ENCODE data around the gene DPYSL4. TPM values are rescaled to one million over a fixed set of nuclear protein-coding genes. Genes with fewer than 3 reads are reported as not detected.

The DPYSL4 gene
- total RNA-seq, 1 experiment from 2014 or later: 26.3 TPM

DNA sequence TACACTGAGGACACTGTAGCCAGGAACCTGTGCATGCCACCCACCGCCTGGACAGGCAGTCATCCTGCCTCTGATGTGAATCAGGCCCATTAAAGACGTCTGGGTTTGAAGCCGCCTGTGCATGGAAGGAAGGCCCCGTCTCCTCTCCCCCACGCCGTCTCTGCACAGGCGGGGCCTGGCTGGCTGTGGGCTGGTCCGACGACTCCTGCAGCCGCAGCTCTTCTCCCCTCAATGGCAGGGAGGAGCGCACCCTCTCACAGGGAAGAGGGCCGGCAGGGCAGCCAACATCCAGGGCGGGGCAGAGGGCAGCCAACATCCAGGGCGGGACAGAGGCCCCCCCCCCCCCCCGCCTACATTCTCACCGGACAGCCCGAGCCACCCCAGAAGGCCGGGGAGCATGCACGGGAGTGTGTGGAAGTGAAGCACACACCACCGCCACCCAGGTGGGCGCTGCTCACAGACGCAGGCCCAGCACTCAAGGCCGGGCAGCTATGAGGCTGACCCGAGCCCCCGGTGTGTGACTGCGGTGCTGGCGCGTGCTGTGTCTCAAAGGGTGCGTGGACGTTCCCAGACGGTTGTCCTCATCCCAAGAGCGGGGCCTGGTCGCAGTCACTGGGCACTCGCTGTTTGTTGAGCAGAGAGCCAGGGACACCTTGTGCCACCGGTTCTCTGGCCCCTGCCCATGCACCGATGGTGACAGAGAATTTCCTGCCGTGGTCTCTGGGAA lies 19.1 kb downstream of the DPYSL4 start:
- H4K20me1 ChIP-seq (ENCODE audit: control insufficient read depth, insufficient read depth, insufficient read length): no peaks in the 10 kb centered on the region
- H3K27me3 ChIP-seq (ENCODE audit: insufficient read depth, low read length): no peaks in the 10 kb centered on the region
- no peak overlapping the region for H2BK20ac ChIP-seq (ENCODE audit: low read depth, low read length, poor library complexity, severe bottlenecking)
- DNase-seq: no peak
- no peaks in the 10 kb centered on the region for H3K9me3 ChIP-seq (ENCODE audit: control insufficient read depth, low read depth, low read length)
- TF ChIP-seq, protein P1, sequence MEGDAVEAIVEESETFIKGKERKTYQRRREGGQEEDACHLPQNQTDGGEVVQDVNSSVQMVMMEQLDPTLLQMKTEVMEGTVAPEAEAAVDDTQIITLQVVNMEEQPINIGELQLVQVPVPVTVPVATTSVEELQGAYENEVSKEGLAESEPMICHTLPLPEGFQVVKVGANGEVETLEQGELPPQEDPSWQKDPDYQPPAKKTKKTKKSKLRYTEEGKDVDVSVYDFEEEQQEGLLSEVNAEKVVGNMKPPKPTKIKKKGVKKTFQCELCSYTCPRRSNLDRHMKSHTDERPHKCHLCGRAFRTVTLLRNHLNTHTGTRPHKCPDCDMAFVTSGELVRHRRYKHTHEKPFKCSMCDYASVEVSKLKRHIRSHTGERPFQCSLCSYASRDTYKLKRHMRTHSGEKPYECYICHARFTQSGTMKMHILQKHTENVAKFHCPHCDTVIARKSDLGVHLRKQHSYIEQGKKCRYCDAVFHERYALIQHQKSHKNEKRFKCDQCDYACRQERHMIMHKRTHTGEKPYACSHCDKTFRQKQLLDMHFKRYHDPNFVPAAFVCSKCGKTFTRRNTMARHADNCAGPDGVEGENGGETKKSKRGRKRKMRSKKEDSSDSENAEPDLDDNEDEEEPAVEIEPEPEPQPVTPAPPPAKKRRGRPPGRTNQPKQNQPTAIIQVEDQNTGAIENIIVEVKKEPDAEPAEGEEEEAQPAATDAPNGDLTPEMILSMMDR (conservative IDR thresholded peaks at IDR 0.05): no peak
- no peaks in the 10 kb centered on the region for H3K4me1 ChIP-seq (ENCODE audit: insufficient read depth, low read length)
- no peak overlapping the region for H2BK120ac ChIP-seq (ENCODE audit: low read depth, low read length, poor library complexity, severe bottlenecking)
- no peaks in the 10 kb centered on the region for H3K4me1 Mint-ChIP-seq
- peaks cover 0 to 5% (median 0%) of the 10 kb centered on the region in 3 experiments; a peak in 2 of 7 replicates for H3K36me3 Mint-ChIP-seq (ENCODE audit: insufficient read depth in 1 of 3, low read depth in 3 of 3)
- H3K23ac ChIP-seq (ENCODE audit: insufficient read length, low read depth, low read length): no peak overlapping the region
- H3K9me3 Mint-ChIP-seq: no peaks in the 10 kb centered on the region
- no peak overlapping the region for H2BK15ac ChIP-seq (ENCODE audit: low read depth, low read length)
- no peak overlapping the region for H3K14ac ChIP-seq (ENCODE audit: insufficient read depth, low read length)
- no peak overlapping the region for H3T11ph ChIP-seq (ENCODE audit: low read length)
- H3K18ac ChIP-seq (ENCODE audit: insufficient read length, low read depth, low read length): no peak overlapping the region
- no peak overlapping the region for H4K91ac ChIP-seq (ENCODE audit: insufficient read length, low read depth, low read length)
- no peaks in the 10 kb centered on the region for H3K27me3 Mint-ChIP-seq (ENCODE audit: low read depth)
- H3K4me2 ChIP-seq (ENCODE audit: insufficient read depth, insufficient read length, low read length): no peak overlapping the region
- no peaks in the 10 kb centered on the region for H3K79me1 ChIP-seq (ENCODE audit: insufficient read depth, low read depth, low read length, poor library complexity, severe bottlenecking)
- H4K8ac ChIP-seq (replicated peaks; ENCODE audit: insufficient read length, low read depth, low read length): no peak overlapping the region
- H2BK5ac ChIP-seq (ENCODE audit: insufficient read length, low read length): no peak overlapping the region
- no peak overlapping the region; a peak in 1 of 7 replicates for H3K27ac Mint-ChIP-seq
- H3K79me2 ChIP-seq (ENCODE audit: insufficient read depth, low read length): no peaks in the 10 kb centered on the region
- no peak overlapping the region for H2AFZ ChIP-seq (ENCODE audit: low read length)
- no peak overlapping the region for H3K9ac ChIP-seq (ENCODE audit: extremely low read depth, insufficient read length, low read length)
- no peak overlapping the region for H3K4ac ChIP-seq (ENCODE audit: low read depth, low read length)
- no peak overlapping the region for H2BK12ac ChIP-seq (ENCODE audit: insufficient read length, low read depth, low read length)
- no peak overlapping the region for H2AK5ac ChIP-seq (ENCODE audit: insufficient read length, low read length)
- no peaks in the 10 kb centered on the region for H3K23me2 ChIP-seq (ENCODE audit: insufficient read length, low read depth, low read length, poor library complexity, severe bottlenecking)
- H3K4me3 Mint-ChIP-seq: no peak overlapping the region
- no peak overlapping the region for H3K56ac ChIP-seq (ENCODE audit: insufficient read length, low read depth, low read length)
- no CpG with 5 or more reads among the region's 37 CpGs for WGBS (ENCODE audit: extremely low coverage, insufficient read length, low lambda C conversion rate)
- H3K27ac ChIP-seq (ENCODE audit: insufficient read length, low read depth, low read length): no peak overlapping the region
- no peak overlapping the region for H4K5ac ChIP-seq (ENCODE audit: insufficient read length, low read depth, low read length)

Data from H9 (cell line).